Panc1 (cell line): ENCODE results near the gene TMEM51.

Experiments used
- POLR2AphosphoS5 ChIP-seq: IDR thresholded peaks from 2 replicates; pipeline ENCODE4 v1.6.1; 2012; ENCODE audit warnings: mild to moderate bottlenecking, low read depth, low read length, moderate library complexity
- TF ChIP-seq, protein P1 (sequence below): fragments of 450-650 bp; IDR thresholded peaks from 2 replicates; pipeline ENCODE4 v1.5.1; 2017; ENCODE audit warnings: mild to moderate bottlenecking

DNA sequence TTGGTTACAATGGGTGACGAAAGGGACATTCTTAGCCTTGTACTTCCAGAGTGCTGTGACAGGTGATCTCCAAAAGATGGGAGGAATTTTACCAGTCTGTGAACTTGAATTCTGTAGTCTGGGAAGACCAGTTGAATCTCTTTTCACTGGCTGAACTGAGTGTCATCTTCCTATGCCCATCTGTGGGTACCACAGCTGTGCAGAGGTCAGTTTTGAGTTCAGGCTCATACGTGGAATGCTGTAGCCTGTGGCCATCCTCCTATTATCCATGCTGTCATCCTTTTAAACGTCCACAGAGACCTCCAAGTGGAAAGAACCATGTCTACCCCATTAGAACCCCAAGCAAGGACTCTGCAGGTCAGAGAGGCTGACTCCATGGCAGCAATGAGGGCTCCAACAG is 32.1 kb downstream of the TMEM51 start:
- TF ChIP-seq, protein P1, sequence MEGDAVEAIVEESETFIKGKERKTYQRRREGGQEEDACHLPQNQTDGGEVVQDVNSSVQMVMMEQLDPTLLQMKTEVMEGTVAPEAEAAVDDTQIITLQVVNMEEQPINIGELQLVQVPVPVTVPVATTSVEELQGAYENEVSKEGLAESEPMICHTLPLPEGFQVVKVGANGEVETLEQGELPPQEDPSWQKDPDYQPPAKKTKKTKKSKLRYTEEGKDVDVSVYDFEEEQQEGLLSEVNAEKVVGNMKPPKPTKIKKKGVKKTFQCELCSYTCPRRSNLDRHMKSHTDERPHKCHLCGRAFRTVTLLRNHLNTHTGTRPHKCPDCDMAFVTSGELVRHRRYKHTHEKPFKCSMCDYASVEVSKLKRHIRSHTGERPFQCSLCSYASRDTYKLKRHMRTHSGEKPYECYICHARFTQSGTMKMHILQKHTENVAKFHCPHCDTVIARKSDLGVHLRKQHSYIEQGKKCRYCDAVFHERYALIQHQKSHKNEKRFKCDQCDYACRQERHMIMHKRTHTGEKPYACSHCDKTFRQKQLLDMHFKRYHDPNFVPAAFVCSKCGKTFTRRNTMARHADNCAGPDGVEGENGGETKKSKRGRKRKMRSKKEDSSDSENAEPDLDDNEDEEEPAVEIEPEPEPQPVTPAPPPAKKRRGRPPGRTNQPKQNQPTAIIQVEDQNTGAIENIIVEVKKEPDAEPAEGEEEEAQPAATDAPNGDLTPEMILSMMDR, result no peak
- no peak for TF ChIP-seq POLR2AphosphoS5
